GM21381 (cell line): ENCODE measurements around the gene MICU1.
"Not testable (repeated sequence)": the region's sequence is repeated elsewhere in the genome, so short reads cannot be mapped to it uniquely, and the experiment has no call there.

Experiments
- ATAC-seq: cut with Tn5 transposase; IDR thresholded peaks from one replicate; pipeline ENCODE4 v1.9.1; 2021; ENCODE audit warnings: mild to moderate bottlenecking, moderate library complexity; ENCODE audit not compliant: unreplicated experiment

The MICU1 gene, protein sequence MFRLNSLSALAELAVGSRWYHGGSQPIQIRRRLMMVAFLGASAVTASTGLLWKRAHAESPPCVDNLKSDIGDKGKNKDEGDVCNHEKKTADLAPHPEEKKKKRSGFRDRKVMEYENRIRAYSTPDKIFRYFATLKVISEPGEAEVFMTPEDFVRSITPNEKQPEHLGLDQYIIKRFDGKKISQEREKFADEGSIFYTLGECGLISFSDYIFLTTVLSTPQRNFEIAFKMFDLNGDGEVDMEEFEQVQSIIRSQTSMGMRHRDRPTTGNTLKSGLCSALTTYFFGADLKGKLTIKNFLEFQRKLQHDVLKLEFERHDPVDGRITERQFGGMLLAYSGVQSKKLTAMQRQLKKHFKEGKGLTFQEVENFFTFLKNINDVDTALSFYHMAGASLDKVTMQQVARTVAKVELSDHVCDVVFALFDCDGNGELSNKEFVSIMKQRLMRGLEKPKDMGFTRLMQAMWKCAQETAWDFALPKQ

DNA sequence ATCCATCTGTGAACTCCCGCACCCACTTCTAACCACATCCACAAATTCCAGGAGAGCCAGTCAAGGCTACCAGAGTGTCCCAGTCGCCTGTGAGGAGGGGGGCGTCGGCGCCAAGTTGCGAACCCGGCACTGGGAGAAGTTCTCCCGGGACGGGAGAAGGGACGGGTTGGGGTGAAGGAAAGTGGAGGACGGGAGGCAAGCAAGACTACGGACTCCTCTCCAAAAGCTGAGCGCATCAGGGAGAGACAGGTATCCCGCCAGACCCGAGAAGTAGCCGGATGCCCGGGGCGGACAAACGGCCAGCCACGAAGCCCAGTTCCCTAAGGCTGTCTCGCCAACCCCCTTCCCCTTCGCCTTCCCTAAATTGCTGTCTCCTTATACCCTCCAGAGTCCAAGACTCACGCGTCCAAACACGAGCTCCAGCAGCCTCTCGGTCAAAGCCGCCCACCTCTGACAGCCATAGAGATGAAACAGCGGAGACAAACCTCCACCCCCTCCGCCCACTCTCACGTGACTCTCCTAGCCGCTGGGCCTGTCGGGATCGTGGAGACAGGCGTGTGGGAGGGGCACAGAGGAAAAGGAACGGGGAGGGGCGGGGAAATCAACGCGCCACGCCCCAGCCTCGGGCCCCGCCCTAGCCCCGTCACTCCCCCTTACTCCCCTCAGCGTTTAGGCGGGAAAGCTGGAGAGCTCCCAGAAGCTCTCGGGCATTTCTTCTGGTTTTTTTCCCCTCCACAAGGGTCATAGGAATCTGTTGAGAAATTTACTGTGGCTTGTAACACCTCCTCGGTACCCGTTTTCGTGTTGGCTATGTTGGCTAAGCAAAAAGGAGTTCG, at the start of gene MICU1:
Gene MICU1, minus strand, starts transcription at position 472 of the 836 bp plus-strand sequence. CDS start 59,286 bp downstream, outside the sequence.
- ATAC-seq, result peak; percentile 96

DNA sequence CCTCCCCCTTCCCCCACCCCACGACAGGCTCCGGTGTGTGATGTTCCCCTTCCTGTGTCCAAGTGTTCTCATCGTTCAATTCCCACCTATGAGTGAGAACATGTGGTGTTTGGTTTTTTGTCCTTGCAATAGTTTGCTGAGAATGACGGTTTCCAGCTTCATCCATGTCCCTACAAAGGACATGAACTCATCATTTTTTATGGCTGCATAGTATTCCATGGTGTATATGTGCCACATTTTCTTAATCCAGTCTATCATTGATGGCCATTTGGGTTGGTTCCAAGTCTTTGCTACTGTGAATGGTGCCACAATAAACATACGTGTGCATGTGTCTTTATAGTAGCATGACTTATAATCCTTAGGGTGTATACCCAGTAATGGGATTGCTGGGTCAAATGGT, 48.3 kb upstream of the MICU1 start:
- ATAC-seq, result not testable (repeated sequence)

DNA sequence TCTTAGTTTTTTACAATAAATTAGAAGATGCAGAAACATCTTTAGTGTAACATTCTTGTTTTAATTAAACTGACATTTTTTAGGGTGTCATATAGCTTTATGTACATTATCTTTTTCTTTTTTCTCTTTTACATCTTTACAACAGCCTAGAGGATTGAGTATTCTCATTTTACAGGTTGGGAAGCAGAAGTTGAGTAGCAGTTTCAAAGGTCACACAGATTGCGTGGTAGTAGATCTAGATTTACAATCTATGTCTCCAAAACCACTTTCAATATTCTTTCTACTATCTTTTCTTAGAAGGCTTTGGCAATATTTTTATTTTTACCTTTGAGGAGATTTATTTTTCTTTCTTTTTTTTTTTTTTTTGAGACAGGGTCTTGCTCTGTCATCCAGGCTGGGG, 47.4 kb upstream of the MICU1 start:
- ATAC-seq, result no peak

DNA sequence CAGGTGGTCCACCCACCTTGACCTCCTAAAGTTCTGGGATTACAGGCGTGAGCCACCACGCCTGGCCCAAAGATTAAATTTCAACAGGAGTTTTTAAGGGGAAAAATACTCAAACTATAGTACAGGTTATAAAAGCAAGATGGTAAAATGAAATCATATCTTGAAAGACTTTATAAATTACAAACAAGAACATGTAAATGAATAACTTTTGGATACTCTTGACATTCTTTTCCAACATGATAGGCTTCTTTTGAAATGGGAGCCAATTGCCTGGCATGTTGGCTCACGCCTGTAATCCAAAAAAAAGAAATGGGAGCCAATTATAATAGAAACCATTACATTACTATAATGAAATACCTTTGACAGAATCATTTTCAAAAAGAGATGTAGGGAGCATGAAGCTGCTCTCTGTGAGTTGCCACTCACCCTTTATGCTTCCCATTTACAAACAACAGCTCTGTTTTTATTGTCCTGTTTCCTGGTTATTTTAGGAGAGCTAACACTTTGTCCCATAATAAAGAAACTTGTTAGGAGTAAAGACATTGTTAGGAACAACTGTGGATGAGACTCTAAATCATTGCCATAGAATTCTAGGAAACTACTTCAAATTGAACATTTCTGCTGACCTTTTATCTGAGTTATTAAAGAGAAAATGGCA, 41.5 kb upstream of the MICU1 start:
- no peak for ATAC-seq

DNA sequence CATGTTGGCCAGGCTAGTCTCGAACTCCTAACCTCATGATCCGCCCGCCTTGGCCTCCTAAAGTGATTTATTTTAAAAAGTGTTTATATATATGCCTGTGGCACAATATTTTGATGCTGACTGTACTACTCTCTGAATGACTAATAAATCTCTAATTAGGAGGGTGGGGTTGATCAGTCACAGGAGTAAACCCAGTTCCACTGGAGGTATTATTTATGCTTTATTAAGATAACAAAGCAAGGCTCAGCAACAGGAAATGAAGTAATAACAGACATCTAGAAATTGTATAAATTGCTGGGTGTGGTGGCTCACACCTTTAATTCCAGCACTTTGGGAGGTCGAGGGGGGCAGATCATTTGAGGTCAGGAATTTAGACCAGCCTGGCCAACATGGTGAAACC, 40.0 kb upstream of the MICU1 start:
- ATAC-seq, result no peak

DNA sequence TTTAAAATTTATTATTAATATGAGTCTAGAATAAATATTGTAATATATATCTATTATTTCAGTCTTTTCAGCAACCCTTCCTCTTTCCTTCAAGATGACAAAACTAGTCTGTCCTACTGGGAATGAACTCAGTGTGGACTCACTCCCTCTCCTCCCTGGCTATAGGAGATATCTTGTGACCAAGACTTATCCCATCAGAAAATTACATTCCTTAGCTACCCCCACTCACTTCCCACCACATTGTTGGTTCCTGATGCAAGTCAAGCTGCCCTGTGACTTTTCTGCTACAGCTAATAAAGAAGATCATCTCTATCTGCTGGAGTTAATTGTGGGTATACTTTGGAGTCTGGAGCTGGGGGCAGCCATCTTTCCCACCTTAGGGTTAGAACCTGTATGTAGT, 38.1 kb upstream of the MICU1 start:
- no peak for ATAC-seq

DNA sequence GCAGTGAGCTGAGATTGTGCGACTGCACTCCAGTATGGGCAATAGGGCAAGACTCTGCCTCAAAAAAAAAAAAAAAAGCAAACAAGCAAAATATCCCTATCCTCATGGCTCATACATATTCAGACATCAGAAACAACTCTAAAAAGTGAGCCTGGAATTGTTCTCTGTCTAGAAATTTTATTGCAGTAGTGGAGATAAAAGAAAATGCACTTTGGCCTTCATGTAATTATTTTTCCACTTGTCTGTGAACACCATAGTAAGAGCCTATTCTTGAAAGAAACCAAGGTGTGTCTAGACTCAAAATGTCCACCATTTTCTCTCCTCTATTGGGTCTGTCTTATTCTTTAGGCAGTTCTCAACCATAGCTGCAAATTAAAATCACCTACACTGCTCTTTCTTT, 35.6 kb upstream of the MICU1 start:
- ATAC-seq, result no peak

DNA sequence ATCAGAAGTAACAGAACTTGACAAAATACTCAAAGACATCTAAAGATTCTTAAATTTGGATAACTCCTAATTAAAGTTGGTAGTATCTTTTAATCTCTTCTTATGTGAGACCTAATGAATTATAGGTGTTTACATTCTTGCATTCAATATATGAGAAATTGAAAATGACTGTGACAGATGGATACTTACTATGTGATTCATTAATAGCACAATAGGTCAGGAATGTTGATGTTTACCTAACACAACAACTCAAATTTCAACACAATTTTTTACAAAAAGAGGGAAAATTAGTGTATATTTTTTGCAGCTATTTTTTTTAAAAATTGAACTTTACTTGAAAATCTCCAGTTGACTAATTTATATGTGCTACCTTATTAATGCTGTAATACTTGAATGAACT, 34.3 kb upstream of the MICU1 start:
- no peak for ATAC-seq

DNA sequence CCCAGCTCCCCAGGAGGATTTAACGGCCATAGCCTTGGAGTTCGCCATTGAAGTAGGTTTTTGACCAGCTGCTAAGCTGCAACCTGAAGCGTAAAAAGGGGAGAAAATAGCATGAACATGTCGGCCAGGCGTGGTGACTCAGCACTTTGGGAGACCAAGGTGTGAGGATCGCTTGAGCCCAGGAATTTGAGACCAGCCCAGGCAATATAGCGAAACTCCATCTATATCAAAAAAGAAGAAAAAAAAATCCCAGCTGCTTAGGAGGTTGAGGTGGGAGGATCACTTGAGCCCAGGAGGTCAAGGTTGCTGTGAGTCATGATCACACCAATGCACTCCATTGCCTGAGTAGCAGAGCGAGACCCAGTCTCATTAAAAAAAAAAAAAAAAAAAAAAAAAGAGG, 33.8 kb upstream of the MICU1 start:
- no peak for ATAC-seq

DNA sequence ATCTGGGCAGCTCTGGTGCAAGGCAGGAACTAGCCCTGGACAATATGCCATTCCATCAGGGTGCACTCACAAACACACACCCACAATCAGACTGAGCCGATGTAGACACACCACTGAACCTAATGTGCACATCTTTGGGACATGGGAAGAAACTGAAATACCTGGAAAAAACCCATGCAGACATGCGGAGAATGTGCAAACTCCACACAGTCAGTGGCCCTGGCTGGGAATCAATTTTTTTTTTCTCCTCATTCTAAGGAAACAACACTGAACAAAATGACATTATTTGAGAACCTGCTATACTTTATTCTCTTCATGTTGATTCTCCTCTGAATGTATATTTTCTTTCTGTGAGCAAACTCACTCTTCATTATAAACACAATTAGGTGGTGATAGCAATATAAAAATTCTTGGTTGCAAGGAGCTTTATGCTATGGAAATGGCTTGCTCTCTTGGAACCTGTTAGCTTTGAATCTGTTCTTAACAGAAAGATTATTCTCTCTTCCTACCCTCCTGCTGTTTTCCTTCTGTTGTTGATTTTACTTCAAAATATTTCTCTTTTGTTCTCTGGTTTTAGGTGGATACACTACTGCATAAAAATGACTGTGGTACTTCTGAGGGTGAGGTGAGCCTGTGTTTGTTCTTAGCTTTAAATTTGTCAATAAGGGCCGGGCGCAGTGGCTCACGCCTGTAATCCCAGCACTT, 33.0 kb upstream of the MICU1 start:
- ATAC-seq, result no peak

DNA sequence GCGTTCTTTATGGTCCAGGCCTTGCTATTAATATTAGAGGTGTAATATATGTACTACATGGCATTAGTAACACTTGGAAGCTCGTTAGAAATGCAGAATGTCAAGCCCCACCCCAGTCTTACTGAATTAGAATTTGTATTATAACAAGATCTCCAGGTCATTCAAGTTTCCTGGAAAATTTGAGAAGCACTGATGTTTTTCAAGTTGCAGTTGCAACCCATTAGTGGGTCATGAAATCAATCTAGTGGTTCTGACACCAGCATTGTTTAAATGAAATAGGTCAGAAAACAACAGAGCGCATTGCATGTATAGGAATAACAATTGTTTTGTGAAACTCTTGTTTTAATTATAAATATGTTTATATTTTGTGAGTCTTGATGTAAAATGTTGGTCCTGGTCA, 28.8 kb upstream of the MICU1 start:
- no peak for ATAC-seq

DNA sequence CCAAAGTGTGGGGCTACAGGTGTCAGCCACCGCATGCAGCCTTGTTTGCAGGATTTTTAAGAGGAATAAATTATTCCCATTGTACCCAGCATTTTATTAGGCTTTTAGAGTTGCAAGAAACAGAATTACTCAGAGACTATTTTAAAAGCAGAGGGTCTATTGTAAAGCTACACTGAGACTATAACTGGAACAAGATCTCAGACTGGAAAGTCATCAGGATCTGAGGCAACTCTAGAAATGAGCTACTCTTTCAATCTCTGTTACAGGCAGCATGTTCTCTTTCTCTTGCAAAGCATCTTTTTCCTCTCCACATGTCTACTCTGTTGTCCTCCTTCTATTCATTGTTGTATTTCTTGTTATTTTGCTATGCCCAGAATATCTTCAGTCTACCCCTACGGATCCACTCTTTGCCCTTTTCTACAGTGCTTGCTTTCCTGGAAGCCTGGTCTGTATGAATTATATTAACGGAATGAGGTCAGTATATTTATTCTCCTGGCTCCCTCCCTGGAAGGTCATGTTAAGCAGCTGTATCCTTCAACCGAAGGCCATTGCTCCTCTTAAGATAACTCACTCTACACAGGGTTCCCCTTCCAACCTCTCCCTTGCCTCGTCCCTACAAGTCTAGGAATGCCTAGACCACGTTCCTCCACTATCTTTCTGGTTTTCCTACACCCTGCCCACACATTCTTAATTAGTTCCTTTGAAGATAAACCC, 27.7 kb upstream of the MICU1 start:
- ATAC-seq, result no peak

DNA sequence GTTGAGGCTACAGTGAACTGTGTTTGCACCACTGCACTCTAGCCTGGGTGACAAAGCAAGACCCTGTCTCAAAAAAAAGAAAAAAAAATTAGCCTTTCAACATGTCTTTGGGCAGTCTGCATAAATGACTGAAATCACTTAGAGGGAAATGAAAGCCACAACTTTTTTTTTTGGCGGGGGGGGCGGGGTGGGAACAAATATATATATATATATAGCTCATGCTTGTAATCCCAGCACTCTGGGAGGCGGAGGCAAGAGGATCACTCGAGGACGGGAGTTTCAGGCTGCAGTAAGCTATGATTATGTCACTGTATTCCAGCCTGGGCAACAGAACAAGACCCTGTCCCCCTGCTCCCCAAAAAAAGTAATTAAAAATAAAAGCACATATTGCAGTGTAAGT, 23.4 kb upstream of the MICU1 start:
- ATAC-seq, result no peak

DNA sequence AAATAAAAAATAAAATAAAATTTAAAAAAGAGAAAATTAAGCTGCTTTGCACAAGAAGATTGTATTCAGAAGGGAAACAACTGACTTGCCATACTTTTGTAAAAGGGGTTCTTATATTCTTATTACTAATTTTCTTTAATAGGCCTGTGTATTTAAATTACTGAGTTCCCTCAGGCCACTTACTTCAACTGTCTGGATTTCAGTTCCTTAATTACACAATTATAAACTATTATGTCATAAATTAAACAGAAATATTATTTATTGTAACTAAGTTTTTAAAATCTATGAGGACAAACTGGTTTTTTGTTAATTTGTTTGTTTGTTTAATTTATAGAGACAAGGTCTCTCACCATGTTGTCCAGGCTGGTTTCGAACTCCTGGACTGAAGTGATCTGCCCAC, 22.4 kb upstream of the MICU1 start:
- ATAC-seq, result no peak

DNA sequence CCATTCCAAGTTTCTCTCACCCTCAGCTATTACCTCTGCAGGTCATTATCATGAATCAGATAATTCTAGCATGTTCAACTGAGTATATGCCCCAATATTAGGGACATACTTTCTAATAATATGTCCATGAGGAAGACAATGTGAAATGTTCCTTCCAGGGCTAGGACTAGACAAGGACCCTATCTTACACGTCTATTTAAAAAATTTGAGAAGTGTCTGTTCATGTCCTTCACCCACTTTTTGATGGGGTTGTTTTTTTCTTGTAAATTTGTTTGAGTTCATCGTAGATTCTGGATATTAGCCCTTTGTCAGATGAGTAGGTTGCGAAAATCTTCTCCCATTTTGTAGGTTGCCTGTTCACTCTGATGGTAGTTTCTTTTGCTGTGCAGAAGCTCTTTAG, 21.1 kb upstream of the MICU1 start:
- ATAC-seq, result not testable (repeated sequence)

DNA sequence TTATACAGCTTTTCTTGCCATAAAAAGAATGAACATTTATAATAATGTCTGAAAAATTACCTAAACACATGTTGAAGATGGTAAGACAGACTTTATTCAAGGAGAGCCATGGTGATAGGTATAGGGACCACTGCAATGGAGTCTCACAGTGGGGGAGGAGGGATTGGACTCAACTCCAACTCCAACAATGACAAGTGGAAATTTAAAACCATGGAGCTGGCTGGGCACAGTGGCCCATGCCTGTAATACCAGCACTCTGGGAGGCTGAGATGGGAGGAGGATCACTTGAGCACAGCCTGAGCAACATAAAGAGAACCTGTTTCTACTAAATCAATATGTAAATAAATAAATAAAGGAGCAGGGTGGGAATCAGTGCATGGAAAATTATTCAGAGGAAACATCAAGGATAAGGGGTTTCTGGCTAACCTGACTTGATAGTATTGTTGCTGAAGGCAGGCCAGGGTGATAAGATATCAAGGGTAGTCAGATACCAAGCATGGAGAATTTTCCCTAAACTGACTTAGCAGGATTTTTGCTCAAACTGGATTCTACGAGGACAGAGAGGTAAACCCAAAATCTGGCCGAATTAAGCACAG, 19.5 kb upstream of the MICU1 start:
- no peak for ATAC-seq

DNA sequence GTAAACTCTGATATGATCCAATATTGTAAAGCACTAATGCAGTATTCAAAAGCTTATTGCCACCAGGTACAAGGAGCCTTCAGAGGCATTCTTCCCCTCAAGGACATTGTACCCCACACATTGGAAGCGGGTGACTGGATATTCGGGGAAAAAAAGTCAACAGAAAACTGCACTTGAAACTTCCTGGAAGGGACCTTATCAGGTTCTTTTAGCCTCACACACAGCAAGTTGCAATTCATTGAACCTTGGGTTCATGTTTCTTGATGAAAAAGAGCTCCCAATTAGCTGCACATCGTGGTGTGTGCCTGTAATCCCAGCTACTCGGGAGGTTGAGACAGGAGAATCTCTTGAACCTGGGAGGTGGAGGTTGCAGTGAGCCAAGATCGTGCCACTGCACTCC, 16.4 kb upstream of the MICU1 start:
- ATAC-seq, result no peak

DNA sequence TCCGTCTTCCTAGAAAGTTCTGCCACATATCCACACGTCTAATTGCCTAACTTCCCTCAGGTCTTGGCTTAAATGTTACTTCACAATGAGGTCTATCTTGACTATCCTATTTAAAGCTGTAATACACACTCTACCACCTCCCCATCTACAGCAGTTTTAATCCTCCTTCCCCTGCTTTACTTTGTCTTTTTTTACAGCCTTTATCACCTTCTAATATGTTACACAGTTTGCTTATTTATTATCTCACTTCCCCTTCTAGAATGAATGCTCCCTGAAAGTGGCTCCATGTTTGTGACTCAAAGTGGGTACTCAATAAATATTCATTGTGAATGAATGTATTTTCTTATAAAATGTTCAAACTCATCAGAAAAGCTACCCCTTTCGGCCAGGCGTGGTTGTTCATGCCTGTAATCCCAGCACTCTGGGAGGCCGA, 13.6 kb upstream of the MICU1 start:
- no peak for ATAC-seq

DNA sequence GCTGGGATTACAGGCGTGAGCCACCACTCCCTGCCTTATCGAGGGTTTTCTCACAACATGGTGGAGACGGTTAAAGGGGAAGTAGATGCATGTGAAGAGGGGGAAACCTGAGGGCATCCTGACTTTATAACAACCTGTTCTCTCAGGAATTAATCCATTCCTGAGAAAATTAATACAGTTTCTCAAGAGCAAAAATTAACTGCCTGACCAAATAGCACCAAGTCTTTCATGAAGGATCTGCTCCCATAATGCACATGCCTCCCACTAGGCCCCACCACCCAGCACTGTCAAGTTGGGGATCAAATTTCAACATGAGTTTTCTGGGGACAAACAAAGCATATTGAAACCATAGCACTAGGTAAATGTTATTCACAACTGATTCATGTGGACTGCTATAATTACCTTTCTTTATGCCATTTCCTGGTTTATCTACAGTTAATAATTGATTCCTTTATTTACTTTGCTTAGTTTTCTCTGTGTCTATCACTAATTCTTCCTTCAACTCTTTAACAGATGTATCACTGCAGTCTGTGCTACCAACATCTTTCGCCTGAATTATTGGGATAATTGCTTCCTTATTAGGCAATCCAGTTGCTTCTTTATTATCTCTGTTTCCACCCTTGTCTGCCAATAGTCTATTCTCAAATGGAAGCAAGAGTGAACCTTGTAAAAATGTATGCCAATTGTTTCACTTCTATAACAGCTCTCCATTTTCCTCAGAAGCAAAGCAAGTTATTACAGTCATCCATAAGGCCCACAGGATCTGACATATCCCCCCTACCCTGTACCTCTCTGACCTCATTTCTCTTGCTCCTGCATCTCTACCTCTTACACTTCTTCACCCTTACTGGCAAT, 12.9 kb upstream of the MICU1 start:
- ATAC-seq, result no peak
